ENCODE results near the gene WASL. TPM values are rescaled to one million over a fixed set of nuclear protein-coding genes. Genes with fewer than 3 reads are reported as not detected.

Gene WASL
- total and polyA plus RNA-seq, 10 of the 15 experiments (the other 5 are each of a cell fraction or from before 2014, with no cell fraction given), result 2.0 to 6.4 (median 3.5) TPM

- TF ChIP-seq CTCF (IDR thresholded peaks at IDR 0.05 in 2 of 3, conservative IDR thresholded peaks at IDR 0.05 in 1 of 3; ENCODE audit: control insufficient read depth in 2 of 3, extremely low read depth in 1 of 3, insufficient read depth in 1 of 3, low read depth in 3 of 3, low read length in 3 of 3), result no peak
These were observed 96.4 kb downstream of the WASL start (continued) for GRCh38 chr7:123652406-123652805.

- 43% methylated on average over 2 of the region's 2 CpGs for WGBS (ENCODE audit: insufficient coverage, insufficient replicate concordance, low lambda C conversion rate, missing lambda C conversion rate)
- SMC1A ChIA-PET (ENCODE audit: uncharacterized antibody, unreplicated experiment), result no interaction called here
- POLR2A ChIA-PET, result no interaction called here
- no peak for TF ChIP-seq USF1 (IDR thresholded peaks at IDR 0.05; ENCODE audit: borderline replicate concordance, extremely low read length, insufficient read depth, low read depth, low read length)
- TF ChIP-seq RUNX3 (IDR thresholded peaks at IDR 0.05; ENCODE audit: low read length), result no peak
- TF ChIP-seq STAT1 (conservative IDR thresholded peaks at IDR 0.05), result no peak
- no peak for TF ChIP-seq BCL3 (IDR thresholded peaks at IDR 0.05; ENCODE audit: borderline replicate concordance, insufficient read depth, low read depth, low read length, poor library complexity, severe bottlenecking)
- no peak for TF ChIP-seq KAT2A (conservative IDR thresholded peaks at IDR 0.05; ENCODE audit: control insufficient read depth, low read depth, low read length)
- no peak for TF ChIP-seq IKZF2 (IDR thresholded peaks at IDR 0.05)
- no peak for TF ChIP-seq MYC (IDR thresholded peaks at IDR 0.05; ENCODE audit: insufficient read depth, insufficient read length, insufficient replicate concordance, low read length, severe bottlenecking)
- TF ChIP-seq MEF2A (IDR thresholded peaks at IDR 0.05; ENCODE audit: insufficient read depth, low read depth, low read length), result no peak
- TF ChIP-seq PBX3 (IDR thresholded peaks at IDR 0.05; ENCODE audit: insufficient replicate concordance, low read depth, low read length), result no peak
- no peak for TF ChIP-seq ZNF622 (IDR thresholded peaks at IDR 0.05)
- TF ChIP-seq ZBTB33 (IDR thresholded peaks at IDR 0.05), result no peak
- TF ChIP-seq TARDBP (IDR thresholded peaks at IDR 0.05; ENCODE audit: borderline replicate concordance), result no peak
- TF ChIP-seq NFYB (IDR thresholded peaks at IDR 0.05; ENCODE audit: insufficient read depth, low read depth, low read length), result no peak
These were observed 98.2 kb downstream of the WASL start for GRCh38 chr7:123650595-123650994.

More at GRCh38 chr7:123650595-123650994, 98.2 kb downstream of the WASL start:
- Histone ChIP-seq H3K27ac (ENCODE audit: control insufficient read depth, insufficient read depth) (no peak overlapping the region), H3K36me3 (ENCODE audit: control insufficient read depth in 2 of 2, insufficient read depth in 2 of 2, low read length in 1 of 2) (no peaks in the 10 kb centered on the region), H2AFZ (ENCODE audit: control insufficient read depth, low read depth, low read length) (no peak overlapping the region), H3K9me3 (replicated peaks; ENCODE audit: control insufficient read depth, insufficient read depth, low read length) (no peaks in the 10 kb centered on the region), H4K20me1 (ENCODE audit: control insufficient read depth, insufficient read depth) (no peaks in the 10 kb centered on the region), H3K27me3 (replicated peaks in 1 of 2; ENCODE audit: control insufficient read depth in 2 of 2, insufficient read depth in 2 of 2, low read length in 1 of 2) (peaks cover 0 to 2% of the 10 kb centered on the region in 2 experiments; a peak in 3 of 4 replicates), H3K4me2 (ENCODE audit: control insufficient read depth, insufficient read depth) (no peak overlapping the region), H3K4me1 (ENCODE audit: control insufficient read depth, insufficient read depth, low read length) (no peaks in the 10 kb centered on the region), H3K9ac (ENCODE audit: control insufficient read depth, insufficient read depth, low read length) (no peak overlapping the region), H3K79me2 (ENCODE audit: control insufficient read depth, insufficient read depth, low read length) (no peaks in the 10 kb centered on the region), H3K4me3 (no peak overlapping the region)
- ChIA-PET RAD21 (ENCODE audit: unreplicated experiment) (no interaction called here), CTCF (no interaction called here)
- in situ Hi-C loops (cut with MboI), result no loop called here
- no TSS peak for BruUV-seq (replicated peaks)
- intact Hi-C loops (cut with micrococcal nuclease; ENCODE audit: unreplicated experiment), result no loop called here
- FAIRE-seq (no peak), DNase-seq (ENCODE audit: low read depth, low spot score) (no peak), ATAC-seq (no peak)
